Trophoblast cell (in vitro differentiated cells and primary cell): ENCODE results near the gene SPRING1.

Source experiments
- DNase-seq, 2 donors: peaks; one replicate each; pipeline ENCODE4 v3.0.0-alpha.2; 2016
- H2AFZ ChIP-seq: 2 replicates; pipeline ENCODE4 v1.6.1; 2013; ENCODE audit warnings: low read length, moderate library complexity, mild to moderate bottlenecking; ENCODE audit not compliant: insufficient read depth, poor library complexity
- H2AK5ac ChIP-seq: 2 replicates; pipeline ENCODE4 v1.6.1; 2013; ENCODE audit warnings: mild to moderate bottlenecking, low read length
- H2BK120ac ChIP-seq: 2 replicates; pipeline ENCODE4 v1.6.1; 2013; ENCODE audit warnings: low read length, mild to moderate bottlenecking, moderate library complexity; ENCODE audit not compliant: insufficient read depth, poor library complexity
- H2BK12ac ChIP-seq: 2 replicates; pipeline ENCODE4 v1.6.1; 2013; ENCODE audit warnings: mild to moderate bottlenecking, low read length, moderate library complexity
- H2BK5ac ChIP-seq: 2 replicates; pipeline ENCODE4 v1.6.1; 2013; ENCODE audit warnings: low read length, low read depth, moderate library complexity, mild to moderate bottlenecking; ENCODE audit not compliant: poor library complexity
- H3K14ac ChIP-seq: 2 replicates; pipeline ENCODE4 v1.6.1; 2013; ENCODE audit warnings: mild to moderate bottlenecking, low read length
- H3K18ac ChIP-seq: 2 replicates; pipeline ENCODE4 v1.6.1; 2013; ENCODE audit warnings: mild to moderate bottlenecking, low read length
- H3K23ac ChIP-seq: 2 replicates; pipeline ENCODE4 v1.6.1; 2013; ENCODE audit warnings: low read length
- H3K27ac ChIP-seq: 2 replicates; pipeline ENCODE4 v1.5.1; 2013; ENCODE audit warnings: low read depth, mild to moderate bottlenecking, inconsistent platforms, low read length, moderate library complexity
- H3K27me3 ChIP-seq: 2 replicates; pipeline ENCODE4 v1.6.1; 2013; ENCODE audit warnings: inconsistent platforms, mild to moderate bottlenecking, low read length, moderate library complexity; ENCODE audit not compliant: insufficient read depth
- H3K36me3 ChIP-seq, 2 experiments: 1 replicate in 1 of 2; 2 replicates in 1 of 2; pipeline ENCODE4 v1.6.1; 2013; ENCODE audit warnings: low read length in 2 of 2, mild to moderate bottlenecking in 2 of 2, moderate library complexity in 1 of 2; ENCODE audit not compliant: insufficient read depth in 2 of 2, control insufficient read depth in 1 of 2
- H3K4ac ChIP-seq: 2 replicates; pipeline ENCODE4 v1.6.1; 2013; ENCODE audit warnings: low read depth, mild to moderate bottlenecking, low read length, moderate library complexity
- H3K4me1 ChIP-seq, 2 experiments: 1 replicate in 1 of 2; 2 replicates in 1 of 2; pipeline ENCODE4 v1.6.1; 2013; ENCODE audit warnings: low read length in 2 of 2, mild to moderate bottlenecking in 2 of 2, moderate library complexity in 1 of 2; ENCODE audit not compliant: insufficient read depth in 2 of 2, control insufficient read depth in 1 of 2
- H3K4me2 ChIP-seq: 2 replicates; pipeline ENCODE4 v1.6.1; 2013; ENCODE audit warnings: inconsistent platforms, mild to moderate bottlenecking, low read length, moderate library complexity
- H3K4me3 ChIP-seq: 2 replicates; pipeline ENCODE4 v1.5.1; 2013; ENCODE audit warnings: mild to moderate bottlenecking, low read depth, low read length, inconsistent platforms
- H3K79me1 ChIP-seq: one replicate; pipeline ENCODE4 v1.6.1; 2013; ENCODE audit warnings: low read length
- H3K79me2 ChIP-seq: 2 replicates; pipeline ENCODE4 v1.6.1; 2013; ENCODE audit warnings: low read length, mild to moderate bottlenecking; ENCODE audit not compliant: control insufficient read depth, insufficient read depth, poor library complexity
- H3K9ac ChIP-seq: 2 replicates; pipeline ENCODE4 v1.6.1; 2013; ENCODE audit warnings: mild to moderate bottlenecking, low read length
- H3K9me3 ChIP-seq: 2 replicates; pipeline ENCODE4 v1.6.1; 2013; ENCODE audit warnings: low read depth, mild to moderate bottlenecking, control low read depth, inconsistent platforms, low read length; ENCODE audit not compliant: insufficient read depth
- H4K12ac ChIP-seq: 2 replicates; pipeline ENCODE4 v1.6.1; 2013; ENCODE audit warnings: low read depth, mild to moderate bottlenecking, low read length, moderate library complexity
- H4K8ac ChIP-seq: 2 replicates; pipeline ENCODE4 v1.6.1; 2013; ENCODE audit warnings: low read depth, mild to moderate bottlenecking, low read length, moderate library complexity
- H4K91ac ChIP-seq: one replicate; pipeline ENCODE4 v1.6.1; 2013; ENCODE audit warnings: low read depth, mild to moderate bottlenecking, low read length, moderate library complexity
- WGBS: extraction: QIAGEN DNeasy Blood & Tissue Kit; methylation state at CpG from one replicate; pipeline ENCODE4 v1.1.7; 2013; ENCODE audit warnings: missing lambda C conversion rate; ENCODE audit not compliant: insufficient read length, insufficient coverage; ENCODE audit errors: extremely low coverage; 5-methylcytosine and 5-hydroxymethylcytosine counted together

SPRING1 gene

DNA sequence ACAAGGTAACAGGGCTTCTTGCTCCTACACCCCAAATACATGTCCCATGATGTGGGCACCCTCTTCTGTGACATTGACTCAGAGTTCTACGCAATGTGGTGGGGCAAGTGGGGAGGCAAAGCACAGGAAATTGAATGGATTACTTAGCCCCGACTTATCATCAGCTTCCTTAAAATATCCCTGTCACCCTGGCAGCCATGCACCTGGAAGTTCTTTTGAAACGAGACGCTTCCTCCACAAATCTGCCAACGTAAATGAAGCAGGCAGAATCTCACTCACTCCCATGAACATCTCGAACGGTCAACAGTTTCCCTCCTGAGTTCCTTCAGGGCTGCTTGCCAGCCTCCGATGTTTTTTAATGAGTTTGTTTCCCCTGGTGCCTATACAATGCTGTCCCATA, 33.8 kb upstream of the SPRING1 start:
- Histone ChIP-seq H4K12ac (no peak overlapping the region), H3K18ac (no peak overlapping the region), H3K9me3 (no peaks in the 10 kb centered on the region), H3K4me1 (no peaks in the 10 kb centered on the region), H2BK5ac (no peak overlapping the region), H4K8ac (no peak overlapping the region), H3K4me2 (no peak overlapping the region), H3K27ac (no peak overlapping the region), H3K36me3 (no peaks in the 10 kb centered on the region), H3K79me1 (no peaks in the 10 kb centered on the region), H3K23ac (no peak overlapping the region), H2BK120ac (no peak overlapping the region), H4K91ac (no peak overlapping the region), H2AK5ac (no peak overlapping the region), H3K4me3 (no peak overlapping the region), H2AFZ (no peak overlapping the region), H3K14ac (no peak overlapping the region), H3K9ac (no peak overlapping the region), H2BK12ac (no peak overlapping the region), H3K27me3 (no peaks in the 10 kb centered on the region), H3K4ac (no peak overlapping the region), H3K79me2 (no peaks in the 10 kb centered on the region)
- no CpG with 5 or more reads among the region's 8 CpGs for WGBS
- no peak for DNase-seq

DNA sequence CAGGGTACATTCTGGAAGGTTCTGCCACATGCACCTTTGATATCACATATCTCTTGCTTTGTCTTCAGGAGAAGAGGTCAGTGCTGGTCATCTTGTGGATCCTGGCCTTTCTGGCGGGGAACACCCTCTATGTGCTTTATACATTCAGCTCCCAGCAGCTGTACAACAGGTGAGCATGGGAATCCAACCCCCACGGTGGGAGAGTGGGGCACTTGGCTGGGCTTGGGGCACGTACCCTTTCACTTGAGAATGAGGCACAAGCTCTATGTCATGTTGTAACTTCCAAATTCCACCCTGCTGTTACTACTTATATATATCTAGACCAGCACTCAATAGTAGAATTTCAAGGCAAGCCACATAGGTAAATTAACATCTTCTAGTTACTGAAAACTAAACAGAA, 28.9 kb upstream of the SPRING1 start:
- Histone ChIP-seq H3K36me3 (no peaks in the 10 kb centered on the region), H3K4ac (no peak overlapping the region), H4K8ac (no peak overlapping the region), H3K4me2 (no peak overlapping the region), H4K91ac (no peak overlapping the region), H3K23ac (no peak overlapping the region), H2AFZ (no peak overlapping the region), H4K12ac (no peak overlapping the region), H2BK12ac (no peak overlapping the region), H2AK5ac (no peak overlapping the region), H2BK120ac (no peak overlapping the region), H3K79me2 (no peaks in the 10 kb centered on the region), H3K4me1 (no peaks in the 10 kb centered on the region), H3K9ac (no peak overlapping the region), H3K14ac (no peak overlapping the region), H3K4me3 (no peak overlapping the region), H3K79me1 (no peaks in the 10 kb centered on the region), H3K27ac (no peak overlapping the region), H3K27me3 (no peaks in the 10 kb centered on the region), H3K18ac (no peak overlapping the region), H3K9me3 (no peaks in the 10 kb centered on the region), H2BK5ac (no peak overlapping the region)
- DNase-seq = no peak
- WGBS = no CpG with 5 or more reads among the region's 3 CpGs

DNA sequence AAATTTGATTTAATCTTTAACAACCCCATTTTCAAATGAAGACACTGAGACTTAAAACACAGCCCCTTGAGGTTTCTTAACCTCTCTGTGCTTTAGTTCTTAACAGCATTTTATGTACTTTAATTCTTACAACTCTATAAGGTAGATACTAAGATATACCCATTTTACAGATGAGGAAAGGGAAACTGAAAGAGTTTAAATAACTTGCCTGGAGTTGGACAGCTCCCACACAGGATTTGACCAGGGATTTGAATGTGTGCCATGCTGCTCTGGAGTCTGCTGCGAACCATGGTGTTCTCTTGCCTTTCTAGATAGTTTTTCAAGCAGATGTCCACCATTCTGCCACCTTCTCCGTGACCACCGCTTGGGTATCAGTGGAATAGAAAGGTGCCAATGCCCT, 28.4 kb upstream of the SPRING1 start:
- Histone ChIP-seq H4K91ac (no peak overlapping the region), H3K79me2 (no peaks in the 10 kb centered on the region), H3K9ac (no peak overlapping the region), H2BK120ac (no peak overlapping the region), H2BK12ac (no peak overlapping the region), H3K27me3 (no peaks in the 10 kb centered on the region), H4K8ac (no peak overlapping the region), H3K79me1 (no peaks in the 10 kb centered on the region), H3K4me2 (no peak overlapping the region), H4K12ac (no peak overlapping the region), H3K4me3 (no peak overlapping the region), H2BK5ac (no peak overlapping the region), H3K9me3 (no peaks in the 10 kb centered on the region), H3K23ac (no peak overlapping the region), H2AK5ac (no peak overlapping the region), H3K27ac (no peak overlapping the region), H2AFZ (no peak overlapping the region), H3K4me1 (no peaks in the 10 kb centered on the region), H3K36me3 (no peaks in the 10 kb centered on the region), H3K4ac (no peak overlapping the region), H3K18ac (no peak overlapping the region), H3K14ac (no peak overlapping the region)
- no peak for DNase-seq
- no CpG with 5 or more reads among the region's 3 CpGs for WGBS

DNA sequence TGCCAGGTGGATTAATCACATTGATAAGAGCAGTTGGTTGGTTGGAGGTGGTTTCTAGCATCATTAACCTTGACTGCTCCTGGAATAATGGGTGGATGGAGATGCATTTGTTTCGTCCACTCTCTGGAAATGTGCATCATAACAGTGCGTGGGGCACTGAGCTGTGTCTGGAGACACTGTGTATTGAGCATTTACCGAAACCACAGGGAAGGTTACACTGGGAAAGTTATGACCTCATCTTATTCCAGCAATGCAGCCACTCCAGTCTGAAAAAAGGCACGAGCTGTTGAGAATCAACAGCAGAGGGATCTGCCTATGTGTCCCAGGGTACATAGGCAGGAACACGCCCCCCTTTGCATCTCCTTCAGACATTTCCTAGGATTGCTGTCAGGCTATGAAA, 27.4 kb upstream of the SPRING1 start:
- peak in 1 of 2 donors; percentile 12 for DNase-seq
- Histone ChIP-seq H3K23ac (no peak overlapping the region), H3K4ac (no peak overlapping the region), H2AK5ac (no peak overlapping the region), H3K36me3 (no peaks in the 10 kb centered on the region), H3K9me3 (no peaks in the 10 kb centered on the region), H3K18ac (no peak overlapping the region), H3K27ac (no peak overlapping the region), H4K12ac (no peak overlapping the region), H2BK120ac (no peak overlapping the region), H3K9ac (no peak overlapping the region), H4K91ac (no peak overlapping the region), H3K79me2 (no peaks in the 10 kb centered on the region), H2AFZ (no peak overlapping the region), H4K8ac (no peak overlapping the region), H3K79me1 (no peaks in the 10 kb centered on the region), H3K4me1 (no peaks in the 10 kb centered on the region), H3K27me3 (no peaks in the 10 kb centered on the region), H3K14ac (no peak overlapping the region), H2BK5ac (no peak overlapping the region), H3K4me3 (no peak overlapping the region), H2BK12ac (no peak overlapping the region), H3K4me2 (no peak overlapping the region)
- no CpG with 5 or more reads among the region's 5 CpGs for WGBS
